Astrocyte of the cerebellum (primary cell): Measurements from ENCODE around the gene GMPR2.

Experiments used
- DNase-seq: peaks from one replicate; pipeline ENCODE4 v3.0.0-alpha.2; 2011; ENCODE audit warnings: low read depth
- H3K4me3 ChIP-seq: 2 replicates; pipeline ENCODE4 v1.5.1; 2011; ENCODE audit warnings: mild to moderate bottlenecking, low read depth, low read length, moderate library complexity
- CTCF ChIP-seq: IDR thresholded peaks from 2 replicates; pipeline ENCODE4 v1.5.1; 2012; ENCODE audit warnings: low read length, low read depth, moderate library complexity, mild to moderate bottlenecking; ENCODE audit errors: missing control alignments
- in situ Hi-C: cut with HindIII; loops from 2 replicates; pipeline ENCODE4 v1.10.0; 2017; ENCODE audit warnings: low sequenced_read_pairs

The GMPR2 gene

GRCh38 chr14:24256960-24257359 is 24.2 kb downstream of the GMPR2 start:
- in situ Hi-C loops, result no loop called here
- no peak for DNase-seq
- TF ChIP-seq CTCF, result no peak
- no peak overlapping the region for H3K4me3 ChIP-seq

- H3K4me3 ChIP-seq, result no peak overlapping the region
- in situ Hi-C loops, result no loop called here
- TF ChIP-seq CTCF, result no peak
- DNase-seq, result no peak
Measured at GRCh38 chr14:24258119-24258518, 25.4 kb downstream of the GMPR2 start.

GRCh38 chr14:24258548-24259265 is 26.0 kb downstream of the GMPR2 start:
- no peak for DNase-seq
- in situ Hi-C loops, result no loop called here
- H3K4me3 ChIP-seq, result no peak overlapping the region
- TF ChIP-seq CTCF, result no peak

- in situ Hi-C loops, result no loop called here
- DNase-seq, result peak; percentile 31
- no peak overlapping the region for H3K4me3 ChIP-seq
- no peak for TF ChIP-seq CTCF
Measured at GRCh38 chr14:24259282-24260025, 26.7 kb downstream of the GMPR2 start.

GRCh38 chr14:24260026-24260779 is 27.5 kb downstream of the GMPR2 start:
- DNase-seq, result no peak
- TF ChIP-seq CTCF, result no peak
- in situ Hi-C loops, result no loop called here
- H3K4me3 ChIP-seq, result no peak overlapping the region

GRCh38 chr14:24260780-24261157 is 28.0 kb downstream of the GMPR2 start:
- no peak overlapping the region for H3K4me3 ChIP-seq
- DNase-seq, result no peak
- in situ Hi-C loops, result no loop called here
- TF ChIP-seq CTCF, result no peak
